Hematopoietic multipotent progenitor cell treated with erythropoietin and hydrocortisone succinate and interleukin-3 and kit ligand, for 4 days (in vitro differentiated cells): ENCODE measurements around the gene FATE1.
A peak's percentile ranks its signal among the peaks of the same experiment; 100 is the strongest.

Experiments used
- DNase-seq: peaks from one replicate; pipeline ENCODE4 v3.0.0-alpha.2; 2015

The FATE1 gene

GRCh38 chrX:151745651-151746050, 29.8 kb downstream of the FATE1 start:
- no peak for DNase-seq

GRCh38 chrX:151746502-151746901, 30.7 kb downstream of the FATE1 start:
- DNase-seq, result no peak

- no peak for DNase-seq
These were observed 34.7 kb downstream of the FATE1 start for GRCh38 chrX:151750511-151750910.

- no peak for DNase-seq
These were observed 37.0 kb downstream of the FATE1 start for GRCh38 chrX:151752847-151753246.

DNA sequence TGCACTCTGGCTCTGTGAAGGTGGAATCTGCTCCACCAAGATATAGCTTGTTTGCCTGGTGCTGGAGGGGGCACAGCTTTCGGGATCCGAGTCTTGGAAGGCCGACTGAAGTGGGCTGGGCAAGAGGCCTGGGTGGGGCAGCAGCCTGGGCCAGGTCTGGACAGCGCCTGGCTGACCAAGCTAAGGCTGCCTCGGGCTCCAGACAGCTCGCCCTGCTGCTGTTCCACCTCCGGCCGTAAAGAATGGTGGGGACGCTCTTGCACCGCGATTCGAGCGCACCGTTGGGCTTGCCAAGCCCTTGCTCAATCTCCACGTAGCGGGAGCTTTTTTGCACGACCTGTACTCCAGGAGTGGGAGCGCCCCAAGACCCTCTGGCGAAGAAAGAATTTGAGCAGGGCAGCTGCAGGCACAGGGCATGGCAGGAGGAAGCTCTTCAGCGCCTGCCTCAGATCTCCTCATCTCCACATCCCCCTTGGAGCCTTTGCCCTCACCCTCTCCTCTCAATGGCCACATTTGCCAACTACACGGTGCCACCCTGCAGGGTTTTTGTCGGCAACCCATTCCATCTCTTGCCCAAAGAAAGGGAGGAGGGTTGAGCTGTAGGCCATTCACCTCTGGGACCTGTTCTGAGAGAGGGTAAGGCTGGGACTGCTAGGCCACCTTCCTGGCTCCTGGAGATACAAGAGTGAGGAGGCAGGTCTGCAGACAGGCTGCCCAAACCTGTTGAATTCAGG, 37.6 kb downstream of the FATE1 start:
- DNase-seq, result peak; percentile 58

- no peak for DNase-seq
These were observed 38.2 kb downstream of the FATE1 start for GRCh38 chrX:151754047-151754429.

- DNase-seq, result no peak
These were observed 38.9 kb downstream of the FATE1 start for GRCh38 chrX:151754641-151755215.

GRCh38 chrX:151759041-151759708, 43.3 kb downstream of the FATE1 start:
- no peak for DNase-seq

DNA sequence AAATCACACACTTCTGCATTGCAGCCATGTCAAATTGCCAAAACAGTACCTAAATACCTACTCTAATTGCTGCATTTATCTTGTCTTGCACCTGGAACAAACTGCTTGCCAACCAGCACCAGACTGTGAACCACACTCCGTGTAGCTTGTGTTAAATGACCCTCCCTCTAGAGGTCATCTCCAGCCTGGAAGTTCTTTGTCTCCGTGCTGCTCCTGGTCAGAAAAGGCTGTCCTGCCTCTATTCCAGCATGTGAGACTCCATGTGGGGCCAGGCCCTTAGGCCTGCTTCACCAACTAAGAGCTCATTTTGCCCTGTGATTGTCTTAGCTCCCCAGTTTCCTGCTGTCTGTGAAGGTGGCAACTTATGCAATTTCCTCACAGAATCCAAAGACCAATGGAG, 47.0 kb downstream of the FATE1 start:
- DNase-seq, result no peak

- DNase-seq, result no peak
These were observed 47.9 kb downstream of the FATE1 start for GRCh38 chrX:151763711-151764110.

DNA sequence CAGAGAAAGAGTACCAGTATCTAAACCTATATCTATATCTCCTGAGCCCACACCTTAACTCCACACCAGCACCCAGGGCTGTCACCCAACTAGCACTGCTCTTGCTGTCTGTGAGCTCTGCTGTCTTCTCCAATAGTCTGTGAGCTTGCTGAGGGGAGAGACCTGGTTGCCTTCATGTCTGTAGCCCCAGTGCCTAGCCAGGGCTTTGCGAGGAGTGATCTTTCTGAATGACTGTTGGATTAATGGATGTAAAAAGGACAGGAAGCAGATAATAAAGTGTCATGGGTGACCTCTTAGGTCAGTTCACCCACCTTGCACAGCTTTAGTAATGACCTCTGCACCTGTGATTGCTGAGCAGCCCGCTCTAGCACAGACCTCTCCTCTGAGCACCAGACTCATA, 49.2 kb downstream of the FATE1 start:
- DNase-seq, result no peak

GRCh38 chrX:151771726-151772125, 55.9 kb downstream of the FATE1 start:
- DNase-seq, result no peak
